Effector memory CD8-positive, alpha-beta T cell (primary cell): ENCODE results near the gene CACNA2D3.

ENCODE experiments used
- ATAC-seq: fragments of 150-1000 bp; cut with Tn5 transposase; replicated peaks from 2 replicates; pipeline ENCODE4 v1.10.0; 2021; ENCODE audit warnings: mild to moderate bottlenecking, moderate library complexity
- DNase-seq, 3 experiments: peaks; one replicate each; pipeline ENCODE4 v3.0.0; 2021
- H3K27ac Mint-ChIP-seq, 2 donors: one replicate each; pipeline ENCODE4 v1.8.0; 2022; ENCODE audit warnings: mild to moderate bottlenecking in 2 of 2, mixed read lengths in 2 of 2, moderate library complexity in 2 of 2
- H3K27me3 Mint-ChIP-seq, 2 donors: one replicate each; pipeline ENCODE4 v1.8.0; 2022; ENCODE audit warnings: mixed read lengths in 2 of 2
- H3K36me3 Mint-ChIP-seq: one replicate; pipeline ENCODE4 v1.8.0; 2022; ENCODE audit warnings: mild to moderate bottlenecking, moderate library complexity, mixed read lengths; ENCODE audit not compliant: insufficient read depth
- H3K4me1 Mint-ChIP-seq, 2 donors: one replicate each; pipeline ENCODE4 v1.8.0; 2022; ENCODE audit warnings: low read depth in 2 of 2, mixed read lengths in 2 of 2
- H3K4me3 Mint-ChIP-seq, 2 donors: one replicate each; pipeline ENCODE4 v1.8.0; 2022; ENCODE audit warnings: mild to moderate bottlenecking in 2 of 2, mixed read lengths in 2 of 2, moderate library complexity in 2 of 2
- H3K9me3 Mint-ChIP-seq, 2 donors: one replicate each; pipeline ENCODE4 v1.8.0; 2022; ENCODE audit warnings: mixed read lengths in 2 of 2

The CACNA2D3 gene

GRCh38 chr3:54222316-54222715 is 100.0 kb downstream of the CACNA2D3 start:
- no peaks in the 10 kb centered on the region for H3K36me3 Mint-ChIP-seq
- no peaks in the 10 kb centered on the region for H3K27me3 Mint-ChIP-seq

GRCh38 chr3:54223063-54223462 is 100.7 kb downstream of the CACNA2D3 start:
- Mint-ChIP-seq H3K36me3 (no peaks in the 10 kb centered on the region), H3K4me3 (no peak overlapping the region), H3K27ac (no peak overlapping the region), H3K27me3 (no peaks in the 10 kb centered on the region), H3K4me1 (no peaks in the 10 kb centered on the region), H3K9me3 (peaks cover 0 to 6% of the 10 kb centered on the region in 2 donors)
- ATAC-seq (no peak), DNase-seq (no peak)

More at GRCh38 chr3:54222316-54222715, 100.0 kb downstream of the CACNA2D3 start:
- no peak for ATAC-seq
- no peak overlapping the region for H3K4me3 Mint-ChIP-seq
- DNase-seq: no peak
- no peak overlapping the region for H3K27ac Mint-ChIP-seq
- H3K9me3 Mint-ChIP-seq: peaks cover 0 to 6% of the 10 kb centered on the region in 2 donors
- H3K4me1 Mint-ChIP-seq: no peaks in the 10 kb centered on the region

GRCh38 chr3:54225841-54226528 is 103.6 kb downstream of the CACNA2D3 start:
- DNase-seq (no peak), ATAC-seq (no peak)
- Mint-ChIP-seq H3K27ac (no peak overlapping the region), H3K4me3 (no peak overlapping the region), H3K27me3 (no peaks in the 10 kb centered on the region), H3K4me1 (no peaks in the 10 kb centered on the region), H3K36me3 (no peaks in the 10 kb centered on the region), H3K9me3 (peaks cover 0 to 6% of the 10 kb centered on the region in 2 donors)

- H3K4me3 Mint-ChIP-seq: no peak overlapping the region
- H3K9me3 Mint-ChIP-seq: peaks cover 0 to 6% of the 10 kb centered on the region in 2 donors
- no peaks in the 10 kb centered on the region for H3K36me3 Mint-ChIP-seq
- no peaks in the 10 kb centered on the region for H3K27me3 Mint-ChIP-seq
- ATAC-seq (no peak), DNase-seq (no peak)
- no peaks in the 10 kb centered on the region for H3K4me1 Mint-ChIP-seq
- H3K27ac Mint-ChIP-seq: no peak overlapping the region
These were observed 106.5 kb downstream of the CACNA2D3 start for GRCh38 chr3:54228806-54229205.

- Mint-ChIP-seq H3K4me1 (no peaks in the 10 kb centered on the region), H3K4me3 (no peak overlapping the region), H3K36me3 (no peaks in the 10 kb centered on the region), H3K27ac (no peak overlapping the region), H3K27me3 (peaks cover 0 to 8% of the 10 kb centered on the region in 2 donors), H3K9me3 (peaks cover 0 to 3% of the 10 kb centered on the region in 2 donors)
- DNase-seq (no peak), ATAC-seq (no peak)
These were observed 110.3 kb downstream of the CACNA2D3 start for GRCh38 chr3:54232618-54233017.

DNA sequence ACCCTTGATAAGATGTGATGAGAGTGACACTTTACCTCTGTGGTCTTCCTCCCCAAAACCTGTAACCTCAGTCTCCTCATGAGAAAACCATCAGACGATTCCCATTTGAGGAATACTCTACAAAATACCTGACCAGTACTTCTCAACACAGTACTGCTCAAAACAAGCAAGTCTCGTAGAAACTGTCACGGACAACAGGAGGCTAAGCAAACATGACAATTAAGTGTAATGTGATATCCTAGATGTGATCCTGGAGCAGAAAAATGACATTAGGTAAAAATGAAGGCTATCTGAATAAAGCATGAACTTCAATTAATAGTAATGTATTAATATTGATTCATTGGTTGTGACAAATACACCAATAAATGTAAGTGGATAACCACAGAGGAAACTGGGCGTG is 113.6 kb downstream of the CACNA2D3 start:
- Mint-ChIP-seq H3K4me3 (no peak overlapping the region), H3K9me3 (peaks cover 0 to 3% of the 10 kb centered on the region in 2 donors), H3K27me3 (peaks cover 0 to 8% of the 10 kb centered on the region in 2 donors), H3K27ac (no peak overlapping the region), H3K36me3 (no peaks in the 10 kb centered on the region), H3K4me1 (no peaks in the 10 kb centered on the region)
- DNase-seq (no peak), ATAC-seq (no peak)

DNA sequence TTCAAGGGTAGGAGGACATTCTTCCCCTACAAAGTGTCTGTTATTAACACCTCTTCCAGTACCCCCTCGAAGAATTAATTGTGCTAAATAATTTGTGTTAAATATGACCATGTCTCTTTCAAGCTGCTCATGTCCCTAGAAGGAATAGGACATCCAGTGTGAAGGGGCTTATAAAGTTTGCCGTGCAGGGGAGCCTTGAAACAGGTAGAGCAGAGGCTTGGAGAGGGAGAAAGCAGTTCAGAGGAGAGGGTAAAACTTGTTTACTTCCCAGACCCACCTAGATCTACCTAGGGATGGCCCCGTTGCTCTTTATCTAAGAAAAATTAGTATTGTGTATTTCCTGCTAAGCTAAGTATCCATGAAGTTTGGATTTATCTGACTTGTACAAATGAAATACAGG is 114.8 kb downstream of the CACNA2D3 start:
- H3K4me3 Mint-ChIP-seq: no peak overlapping the region
- DNase-seq (no peak), ATAC-seq (no peak)
- peaks cover 0 to 3% of the 10 kb centered on the region in 2 donors for H3K9me3 Mint-ChIP-seq
- H3K27ac Mint-ChIP-seq: no peak overlapping the region
- H3K36me3 Mint-ChIP-seq: no peaks in the 10 kb centered on the region
- peaks cover 0 to 8% of the 10 kb centered on the region in 2 donors for H3K27me3 Mint-ChIP-seq
- no peaks in the 10 kb centered on the region for H3K4me1 Mint-ChIP-seq

GRCh38 chr3:54237788-54238502 is 115.6 kb downstream of the CACNA2D3 start:
- no peak for DNase-seq
- Mint-ChIP-seq H3K27ac (no peak overlapping the region), H3K4me3 (no peak overlapping the region), H3K9me3 (peaks cover 0 to 4% of the 10 kb centered on the region in 2 donors), H3K27me3 (peaks cover 0 to 8% of the 10 kb centered on the region in 2 donors), H3K36me3 (no peaks in the 10 kb centered on the region), H3K4me1 (no peaks in the 10 kb centered on the region)
- ATAC-seq: no peak

DNA sequence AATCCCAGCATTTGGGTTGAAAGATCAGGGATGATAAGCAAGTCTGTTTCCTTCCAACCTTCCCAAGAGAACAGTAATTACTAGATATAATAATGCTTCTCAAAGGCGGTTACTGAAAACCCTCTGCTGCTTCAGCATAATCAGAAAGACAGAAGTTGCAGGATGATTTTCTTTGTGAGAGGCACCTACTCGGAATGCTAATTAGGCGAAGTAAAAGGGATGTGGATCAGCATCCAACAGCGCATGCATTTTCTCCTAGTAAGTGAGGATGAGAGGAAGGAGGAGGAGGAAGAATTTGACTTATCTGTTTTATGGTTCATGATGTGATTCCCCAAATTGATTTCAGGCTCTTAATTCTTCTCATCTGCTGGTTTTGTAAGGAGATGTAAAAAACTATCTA is 118.0 kb downstream of the CACNA2D3 start:
- Mint-ChIP-seq H3K27ac (no peak overlapping the region), H3K4me3 (no peak overlapping the region), H3K36me3 (no peaks in the 10 kb centered on the region), H3K9me3 (peaks cover 0 to 2% of the 10 kb centered on the region in 2 donors), H3K27me3 (no peaks in the 10 kb centered on the region), H3K4me1 (no peaks in the 10 kb centered on the region)
- ATAC-seq (no peak), DNase-seq (no peak)

DNA sequence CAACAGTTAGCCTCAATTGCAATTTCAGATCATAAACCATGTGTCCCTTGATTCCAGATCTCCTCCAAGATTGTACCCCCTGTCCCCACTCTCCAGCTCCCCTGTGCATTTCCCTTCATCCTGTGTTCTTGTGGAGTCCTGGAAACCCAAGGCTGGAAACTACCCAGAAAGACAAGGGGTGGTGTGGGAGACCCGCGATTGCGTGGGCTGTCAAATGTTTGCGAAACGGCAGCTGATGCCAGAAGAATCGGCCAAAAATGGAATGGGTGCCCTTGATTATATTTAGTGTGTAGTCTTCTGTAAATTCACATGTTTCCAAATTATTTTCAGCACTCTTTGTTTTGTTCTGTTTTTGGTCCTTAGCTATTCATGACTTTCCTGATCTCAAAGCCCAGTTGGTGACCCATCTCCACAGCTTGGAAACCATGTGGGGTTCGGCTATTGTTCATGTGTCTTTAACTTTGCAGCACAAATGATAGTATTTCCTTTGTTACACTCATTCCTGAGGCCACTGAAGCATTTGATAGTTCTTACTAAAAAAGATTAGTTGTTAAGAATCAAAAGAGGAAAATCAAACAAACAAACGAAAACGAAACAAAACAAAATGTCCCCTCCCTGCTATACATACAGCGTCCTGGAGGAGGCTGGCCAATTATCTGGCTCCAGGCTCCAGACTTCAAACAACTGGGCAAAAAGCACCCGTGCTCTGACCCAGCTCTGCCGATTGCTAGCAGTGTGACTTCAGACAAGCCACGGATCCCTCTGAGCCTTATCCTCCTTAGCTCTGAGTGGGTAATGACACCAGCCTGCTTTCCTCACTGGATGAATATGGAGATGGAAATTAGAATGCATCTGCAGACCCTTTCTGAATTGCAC is 120.9 kb downstream of the CACNA2D3 start:
- Mint-ChIP-seq H3K4me1 (no peaks in the 10 kb centered on the region), H3K4me3 (no peak overlapping the region), H3K27ac (no peak overlapping the region), H3K9me3 (peaks cover 0 to 3% of the 10 kb centered on the region in 2 donors), H3K27me3 (no peaks in the 10 kb centered on the region), H3K36me3 (no peaks in the 10 kb centered on the region)
- DNase-seq (no peak), ATAC-seq (no peak)

- Mint-ChIP-seq H3K27ac (no peak overlapping the region), H3K27me3 (no peaks in the 10 kb centered on the region), H3K4me1 (no peaks in the 10 kb centered on the region), H3K9me3 (peaks cover 0 to 3% of the 10 kb centered on the region in 2 donors), H3K4me3 (no peak overlapping the region), H3K36me3 (no peaks in the 10 kb centered on the region)
- DNase-seq (no peak), ATAC-seq (no peak)
These were observed 121.8 kb downstream of the CACNA2D3 start for GRCh38 chr3:54243960-54244682.

- DNase-seq: no peak
- Mint-ChIP-seq H3K36me3 (no peaks in the 10 kb centered on the region), H3K27me3 (no peaks in the 10 kb centered on the region), H3K4me3 (no peak overlapping the region), H3K27ac (no peak overlapping the region), H3K4me1 (no peaks in the 10 kb centered on the region), H3K9me3 (peaks cover 0 to 2% of the 10 kb centered on the region in 2 donors)
- ATAC-seq: no peak
These were observed 129.4 kb downstream of the CACNA2D3 start for GRCh38 chr3:54251705-54252104.
